LNCAP (cell line): Measurements from ENCODE around the gene SLC25A1.

Experiments
- CTCF ChIP-seq: fragments of 450-650 bp; IDR thresholded peaks from 2 replicates; pipeline ENCODE4 v1.5.1; 2017; ENCODE audit warnings: mild to moderate bottlenecking

The SLC25A1 gene

GRCh38 chr22:19183216-19183615 is 4.7 kb upstream of the SLC25A1 start:
- TF ChIP-seq CTCF, result no peak

- no peak for TF ChIP-seq CTCF
These were observed 4.1 kb upstream of the SLC25A1 start for GRCh38 chr22:19182472-19183157.

DNA sequence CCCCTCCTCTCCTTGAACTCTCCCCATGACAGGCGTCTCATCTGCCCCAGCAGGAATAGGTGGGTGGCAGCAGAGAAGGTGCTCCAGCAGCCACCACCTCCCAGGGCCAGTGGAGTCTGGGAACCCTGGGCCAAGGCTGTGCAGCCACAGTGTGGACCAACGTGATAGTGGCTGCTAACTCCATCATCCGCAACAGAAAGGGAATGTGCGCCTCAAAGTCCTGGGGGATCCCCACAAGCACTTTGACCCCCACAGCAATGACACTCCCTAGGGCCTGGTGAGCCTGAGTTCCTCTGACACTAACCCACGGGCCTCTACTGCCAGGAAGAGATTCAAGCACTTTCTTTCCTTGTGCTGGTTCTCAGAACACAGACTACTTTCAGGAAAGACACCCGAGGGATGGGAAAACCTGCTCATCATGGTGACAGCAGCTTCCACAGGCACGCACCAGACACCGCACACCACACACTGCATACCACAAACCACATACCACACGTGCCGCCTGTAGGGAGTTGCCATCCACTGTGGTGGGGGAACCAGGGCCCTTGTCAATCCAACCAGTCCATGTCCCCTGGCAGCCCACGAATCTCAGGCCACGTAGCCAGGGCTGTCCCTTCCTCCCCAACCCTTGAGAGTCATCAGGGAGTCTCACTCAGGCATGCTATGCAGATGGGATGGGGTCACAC is 3.4 kb upstream of the SLC25A1 start:
- TF ChIP-seq CTCF, result no peak

GRCh38 chr22:19180740-19181410 is 2.3 kb upstream of the SLC25A1 start:
- TF ChIP-seq CTCF, result no peak

DNA sequence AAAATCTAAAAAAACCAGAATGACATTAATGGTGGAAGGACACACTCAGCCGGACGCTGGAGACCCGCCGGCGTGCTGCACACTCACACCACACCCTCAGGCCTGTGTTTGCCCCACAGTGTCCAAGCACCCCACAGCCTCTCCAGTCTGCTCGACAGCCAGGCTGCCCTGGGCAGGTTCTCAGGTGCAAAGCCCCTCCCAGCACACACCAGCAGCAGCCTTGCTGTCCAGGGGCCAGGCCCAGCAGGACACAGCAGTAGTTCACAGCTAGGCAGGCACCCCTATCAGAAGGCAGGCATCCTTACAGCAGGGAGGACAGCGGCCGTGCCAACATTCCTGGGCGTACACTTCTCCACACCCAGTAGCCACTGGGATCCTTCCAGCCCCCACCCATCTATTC is 1.7 kb upstream of the SLC25A1 start:
- no peak for TF ChIP-seq CTCF

DNA sequence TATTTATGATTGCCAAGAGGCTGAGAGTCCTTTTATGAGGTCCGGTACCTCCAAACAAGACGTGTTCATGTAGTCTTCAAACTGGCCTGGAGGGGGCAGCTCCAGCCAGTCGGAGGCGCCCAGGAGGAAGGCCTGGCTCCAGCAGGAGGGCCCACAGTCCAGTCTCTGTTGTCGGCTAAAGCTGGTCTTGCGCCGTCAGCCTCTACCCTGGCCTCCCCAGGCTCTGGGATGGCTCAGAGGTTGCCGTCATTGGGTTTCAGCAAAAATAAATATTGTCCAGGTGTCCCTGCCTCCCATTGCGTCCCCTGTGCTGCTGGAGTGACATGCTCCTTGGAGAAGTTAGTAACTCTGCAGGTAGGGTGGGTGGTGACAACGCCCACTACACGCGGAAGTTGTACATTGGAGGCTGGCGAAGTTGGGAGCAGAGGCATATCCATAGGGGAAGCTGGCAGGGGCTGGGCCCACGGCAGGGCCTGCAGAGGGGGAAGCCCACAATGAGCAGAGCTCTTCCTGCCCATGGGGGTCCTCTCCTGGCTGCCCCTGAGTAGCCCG is 1.0 kb upstream of the SLC25A1 start:
- TF ChIP-seq CTCF, result peak; percentile 76

- TF ChIP-seq CTCF, result no peak
These were observed 375 bp downstream of the SLC25A1 start for GRCh38 chr22:19178065-19178656.
